A673 (cell line): ENCODE data around the gene OR56B1. TPM values are rescaled to one million over a fixed set of nuclear protein-coding genes. Genes with fewer than 3 reads are reported as not detected.

Source experiments
- BruUV-seq: library from RNA; stranded (reverse); fragments of 400-500 nt; replicated peaks from 2 replicates; lab custom pipeline; 2021; lab: Mats Ljungman, UMichigan
- CTCF ChIA-PET: fragments of 300-600 bp; sonication (Branson Sonifier 250); formaldehyde crosslinking; loops from one replicate; lab custom pipeline; 2022; ENCODE audit warnings: antibody characterized with exemption; lab: Charles Lee
- POLR2A ChIA-PET: fragments of 300-600 bp; sonication (Branson Sonifier 250); formaldehyde crosslinking; loops from one replicate; lab custom pipeline; 2022; ENCODE audit warnings: antibody characterized with exemption; ENCODE audit not compliant: low non-redundant PET; lab: Charles Lee
- DNase-seq: peaks from one replicate; pipeline ENCODE4 v3.0.0-alpha.2; 2015; ENCODE audit warnings: low spot score
- H3K27ac ChIP-seq: fragments of 200-600 bp; sonication (generic); 2 replicates; pipeline ENCODE4 v1.5.1; 2016; ENCODE audit warnings: mixed run types, low read depth, mild to moderate bottlenecking, mixed read lengths, antibody characterized with exemption, low read length; ENCODE audit not compliant: poor library complexity, severe bottlenecking
- H3K27me3 ChIP-seq: fragments of 200-600 bp; sonication (generic); replicated peaks from 2 replicates; pipeline ENCODE4 v1.6.1; 2017; ENCODE audit warnings: mixed run types, low read depth, mild to moderate bottlenecking, mixed read lengths, antibody characterized with exemption, low read length; ENCODE audit not compliant: insufficient read depth, poor library complexity
- H3K36me3 ChIP-seq: fragments of 200-600 bp; sonication (generic); 2 replicates; pipeline ENCODE4 v1.6.1; 2016; ENCODE audit warnings: mixed run types, mild to moderate bottlenecking, mixed read lengths, antibody characterized with exemption, low read length; ENCODE audit not compliant: insufficient read depth, poor library complexity, severe bottlenecking
- H3K4me1 ChIP-seq: fragments of 200-600 bp; sonication (generic); 2 replicates; pipeline ENCODE4 v1.6.1; 2017; ENCODE audit warnings: mixed run types, mild to moderate bottlenecking, mixed read lengths, antibody characterized with exemption, low read length; ENCODE audit not compliant: insufficient read depth, poor library complexity, severe bottlenecking
- H3K4me3 ChIP-seq: fragments of 200-600 bp; sonication (generic); 2 replicates; pipeline ENCODE4 v1.5.1; 2016; ENCODE audit warnings: low read depth, mixed run types, mild to moderate bottlenecking, mixed read lengths, low read length; ENCODE audit not compliant: poor library complexity, severe bottlenecking
- H3K9me3 ChIP-seq: fragments of 200-600 bp; sonication (generic); 2 replicates; pipeline ENCODE4 v1.6.1; 2016; ENCODE audit warnings: mixed run types, low read depth, mild to moderate bottlenecking, mixed read lengths, antibody characterized with exemption, low read length; ENCODE audit not compliant: poor library complexity, severe bottlenecking
- CTCF ChIP-seq: fragments of 300-800, 200-600 bp; sonication (generic); conservative IDR thresholded peaks from 2 replicates; pipeline ENCODE4 v1.5.1; 2017; ENCODE audit warnings: low read depth, mild to moderate bottlenecking, antibody characterized with exemption, low read length, moderate library complexity, mixed read lengths
- EZH2 ChIP-seq: fragments of 200-600 bp; sonication (generic); IDR thresholded peaks from 2 replicates; pipeline ENCODE4 v1.6.1; 2017; ENCODE audit warnings: borderline replicate concordance, low read depth, mild to moderate bottlenecking, mixed read lengths, antibody characterized with exemption, low read length; ENCODE audit not compliant: poor library complexity, severe bottlenecking
- intact Hi-C: fragments of 100-400 bp; cut with micrococcal nuclease; formaldehyde crosslinking; loops from one replicate; pipeline ENCODE4 v1.10.0; 2022; ENCODE audit not compliant: unreplicated experiment
- total RNA-seq: library from RNA; stranded (reverse); gene quantifications from 2 replicates; pipeline ENCODE4 v1.2.3, GENCODE V29; 2021

The OR56B1 gene
- total RNA-seq, 1 experiment from 2014 or later: not detected

- Histone ChIP-seq H3K27ac (no peak overlapping the region), H3K9me3 (no peaks in the 10 kb centered on the region), H3K27me3 (no peaks in the 10 kb centered on the region), H3K36me3 (no peaks in the 10 kb centered on the region), H3K4me1 (no peaks in the 10 kb centered on the region), H3K4me3 (no peak overlapping the region)
- TF ChIP-seq EZH2 (no peak), CTCF (no peak)
- CTCF ChIA-PET: no interaction called here
- no TSS peak for BruUV-seq
- no peak for DNase-seq
- POLR2A ChIA-PET: no interaction called here
- intact Hi-C loops: no loop called here
Measured at GRCh38 chr11:5698281-5698680, 38.0 kb upstream of the OR56B1 start.

- ChIA-PET CTCF (no interaction called here), POLR2A (no interaction called here)
- TF ChIP-seq CTCF (no peak), EZH2 (no peak)
- no TSS peak for BruUV-seq
- DNase-seq: no peak
- intact Hi-C loops: no loop called here
- Histone ChIP-seq H3K9me3 (no peaks in the 10 kb centered on the region), H3K27ac (no peak overlapping the region), H3K4me1 (no peaks in the 10 kb centered on the region), H3K27me3 (no peaks in the 10 kb centered on the region), H3K4me3 (no peak overlapping the region), H3K36me3 (no peaks in the 10 kb centered on the region)
Measured at GRCh38 chr11:5700421-5701054, 35.7 kb upstream of the OR56B1 start.

GRCh38 chr11:5701055-5701577 lies 35.1 kb upstream of the OR56B1 start:
- no peak for DNase-seq
- Histone ChIP-seq H3K27ac (no peak overlapping the region), H3K36me3 (no peaks in the 10 kb centered on the region), H3K27me3 (no peaks in the 10 kb centered on the region), H3K9me3 (no peaks in the 10 kb centered on the region), H3K4me3 (no peak overlapping the region), H3K4me1 (no peaks in the 10 kb centered on the region)
- BruUV-seq: no TSS peak
- intact Hi-C loops: no loop called here
- TF ChIP-seq CTCF: no peak
- ChIA-PET CTCF (no interaction called here), POLR2A (no interaction called here)
